A673 (cell line): ENCODE results near the gene ROBO3. TPM values are rescaled to one million over a fixed set of nuclear protein-coding genes. Genes with fewer than 3 reads are reported as not detected.

Experiments
- BruUV-seq: library from RNA; stranded (reverse); fragments of 400-500 nt; replicated peaks from 2 replicates; lab custom pipeline; 2021; lab: Mats Ljungman, UMichigan
- CTCF ChIA-PET: fragments of 300-600 bp; sonication (Branson Sonifier 250); formaldehyde crosslinking; loops from one replicate; lab custom pipeline; 2022; ENCODE audit warnings: antibody characterized with exemption; lab: Charles Lee
- POLR2A ChIA-PET: fragments of 300-600 bp; sonication (Branson Sonifier 250); formaldehyde crosslinking; loops from one replicate; lab custom pipeline; 2022; ENCODE audit warnings: antibody characterized with exemption; ENCODE audit not compliant: low non-redundant PET; lab: Charles Lee
- DNase-seq: peaks from one replicate; pipeline ENCODE4 v3.0.0-alpha.2; 2015; ENCODE audit warnings: low spot score
- H3K27ac ChIP-seq: fragments of 200-600 bp; sonication (generic); 2 replicates; pipeline ENCODE4 v1.5.1; 2016; ENCODE audit warnings: mixed run types, low read depth, mild to moderate bottlenecking, mixed read lengths, antibody characterized with exemption, low read length; ENCODE audit not compliant: poor library complexity, severe bottlenecking
- H3K27me3 ChIP-seq: fragments of 200-600 bp; sonication (generic); replicated peaks from 2 replicates; pipeline ENCODE4 v1.6.1; 2017; ENCODE audit warnings: mixed run types, low read depth, mild to moderate bottlenecking, mixed read lengths, antibody characterized with exemption, low read length; ENCODE audit not compliant: insufficient read depth, poor library complexity
- H3K36me3 ChIP-seq: fragments of 200-600 bp; sonication (generic); 2 replicates; pipeline ENCODE4 v1.6.1; 2016; ENCODE audit warnings: mixed run types, mild to moderate bottlenecking, mixed read lengths, antibody characterized with exemption, low read length; ENCODE audit not compliant: insufficient read depth, poor library complexity, severe bottlenecking
- H3K4me1 ChIP-seq: fragments of 200-600 bp; sonication (generic); 2 replicates; pipeline ENCODE4 v1.6.1; 2017; ENCODE audit warnings: mixed run types, mild to moderate bottlenecking, mixed read lengths, antibody characterized with exemption, low read length; ENCODE audit not compliant: insufficient read depth, poor library complexity, severe bottlenecking
- H3K4me3 ChIP-seq: fragments of 200-600 bp; sonication (generic); 2 replicates; pipeline ENCODE4 v1.5.1; 2016; ENCODE audit warnings: low read depth, mixed run types, mild to moderate bottlenecking, mixed read lengths, low read length; ENCODE audit not compliant: poor library complexity, severe bottlenecking
- H3K9me3 ChIP-seq: fragments of 200-600 bp; sonication (generic); 2 replicates; pipeline ENCODE4 v1.6.1; 2016; ENCODE audit warnings: mixed run types, low read depth, mild to moderate bottlenecking, mixed read lengths, antibody characterized with exemption, low read length; ENCODE audit not compliant: poor library complexity, severe bottlenecking
- EZH2 ChIP-seq: fragments of 200-600 bp; sonication (generic); IDR thresholded peaks from 2 replicates; pipeline ENCODE4 v1.6.1; 2017; ENCODE audit warnings: borderline replicate concordance, low read depth, mild to moderate bottlenecking, mixed read lengths, antibody characterized with exemption, low read length; ENCODE audit not compliant: poor library complexity, severe bottlenecking
- intact Hi-C: fragments of 100-400 bp; cut with micrococcal nuclease; formaldehyde crosslinking; loops from one replicate; pipeline ENCODE4 v1.10.0; 2022; ENCODE audit not compliant: unreplicated experiment
- total RNA-seq: library from RNA; stranded (reverse); gene quantifications from 2 replicates; pipeline ENCODE4 v1.2.3, GENCODE V29; 2021
- TF ChIP-seq, protein P1 (sequence below): fragments of 300-800, 200-600 bp; sonication (generic); conservative IDR thresholded peaks from 2 replicates; pipeline ENCODE4 v1.5.1; 2017; ENCODE audit warnings: low read depth, mild to moderate bottlenecking, antibody characterized with exemption, low read length, moderate library complexity, mixed read lengths

ROBO3 gene
- total RNA-seq, 1 experiment from 2014 or later = 2.3 TPM

DNA sequence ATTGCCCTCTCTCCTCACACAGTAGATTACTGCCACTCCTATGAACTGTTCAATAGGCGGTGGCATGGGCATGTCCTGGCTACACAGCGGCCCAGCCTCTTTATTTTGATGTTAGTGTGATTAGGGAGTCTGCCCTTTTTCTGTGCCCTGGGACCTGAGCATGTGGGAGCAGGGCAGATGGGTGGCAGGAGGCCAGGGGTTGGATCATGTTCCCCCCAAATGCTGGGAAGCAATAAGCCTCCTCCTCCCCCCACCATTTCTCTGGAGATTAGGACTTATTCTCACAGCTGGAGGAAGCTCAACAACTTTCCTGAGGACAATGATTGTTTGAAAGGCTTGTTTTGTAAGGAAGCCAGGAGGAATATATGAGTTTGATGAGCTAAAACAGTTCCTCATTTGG lies 54.7 kb downstream of the ROBO3 start:
- CTCF ChIA-PET = no interaction called here
- H3K9me3 ChIP-seq = no peaks in the 10 kb centered on the region
- H3K36me3 ChIP-seq = no peaks in the 10 kb centered on the region
- intact Hi-C loops = no loop called here
- POLR2A ChIA-PET = interaction anchor here (0.6 kb wide), 1 partner anchor 439 kb away, joined by 3 read pairs; no protein-coding TSS in a partner anchor
- TF ChIP-seq EZH2 = no peak
- TF ChIP-seq, protein P1, sequence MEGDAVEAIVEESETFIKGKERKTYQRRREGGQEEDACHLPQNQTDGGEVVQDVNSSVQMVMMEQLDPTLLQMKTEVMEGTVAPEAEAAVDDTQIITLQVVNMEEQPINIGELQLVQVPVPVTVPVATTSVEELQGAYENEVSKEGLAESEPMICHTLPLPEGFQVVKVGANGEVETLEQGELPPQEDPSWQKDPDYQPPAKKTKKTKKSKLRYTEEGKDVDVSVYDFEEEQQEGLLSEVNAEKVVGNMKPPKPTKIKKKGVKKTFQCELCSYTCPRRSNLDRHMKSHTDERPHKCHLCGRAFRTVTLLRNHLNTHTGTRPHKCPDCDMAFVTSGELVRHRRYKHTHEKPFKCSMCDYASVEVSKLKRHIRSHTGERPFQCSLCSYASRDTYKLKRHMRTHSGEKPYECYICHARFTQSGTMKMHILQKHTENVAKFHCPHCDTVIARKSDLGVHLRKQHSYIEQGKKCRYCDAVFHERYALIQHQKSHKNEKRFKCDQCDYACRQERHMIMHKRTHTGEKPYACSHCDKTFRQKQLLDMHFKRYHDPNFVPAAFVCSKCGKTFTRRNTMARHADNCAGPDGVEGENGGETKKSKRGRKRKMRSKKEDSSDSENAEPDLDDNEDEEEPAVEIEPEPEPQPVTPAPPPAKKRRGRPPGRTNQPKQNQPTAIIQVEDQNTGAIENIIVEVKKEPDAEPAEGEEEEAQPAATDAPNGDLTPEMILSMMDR = no peak
- no peak overlapping the region for H3K27ac ChIP-seq
- no peaks in the 10 kb centered on the region for H3K4me1 ChIP-seq
- no peak for DNase-seq
- H3K4me3 ChIP-seq = no peak overlapping the region
- no TSS peak for BruUV-seq
- H3K27me3 ChIP-seq = no peaks in the 10 kb centered on the region

DNA sequence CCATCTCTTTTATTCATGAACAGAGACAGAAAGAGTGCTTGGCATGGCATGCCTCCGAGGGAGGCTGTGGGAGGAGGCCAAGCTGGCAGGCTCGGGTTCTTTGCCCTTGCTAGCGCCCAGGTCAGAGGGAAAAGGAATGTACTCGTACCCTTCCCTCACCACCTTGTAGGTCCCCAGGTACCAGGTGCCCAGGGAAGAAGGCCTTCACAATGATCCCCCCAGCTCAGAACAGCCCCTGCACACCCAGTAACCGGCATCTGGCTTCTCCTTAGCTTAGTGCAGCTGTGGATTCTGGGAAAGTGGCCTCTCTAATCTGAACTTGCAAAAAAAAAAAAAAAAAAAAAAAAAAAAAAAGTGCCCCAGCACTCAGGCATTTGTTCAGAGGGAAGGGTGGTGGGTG lies 55.1 kb downstream of the ROBO3 start:
- Histone ChIP-seq H3K27ac (no peak overlapping the region), H3K9me3 (no peaks in the 10 kb centered on the region), H3K4me1 (no peaks in the 10 kb centered on the region), H3K27me3 (no peaks in the 10 kb centered on the region), H3K4me3 (no peak overlapping the region), H3K36me3 (no peaks in the 10 kb centered on the region)
- CTCF ChIA-PET = no interaction called here
- no TSS peak for BruUV-seq
- intact Hi-C loops = no loop called here
- TF ChIP-seq, protein P1 = no peak
- TF ChIP-seq EZH2 = no peak
- DNase-seq = no peak
- POLR2A ChIA-PET = interaction anchor here (0.6 kb wide), 1 partner anchor 439 kb away, joined by 3 read pairs; no protein-coding TSS in a partner anchor

- intact Hi-C loops = no loop called here
- H3K4me3 ChIP-seq = no peak overlapping the region
- POLR2A ChIA-PET = no interaction called here
- CTCF ChIA-PET = no interaction called here
- no peak for TF ChIP-seq EZH2
- TF ChIP-seq, protein P1 = no peak
- H3K27me3 ChIP-seq = no peaks in the 10 kb centered on the region
- no TSS peak for BruUV-seq
- peak; percentile 16 for DNase-seq
- H3K36me3 ChIP-seq = no peaks in the 10 kb centered on the region
- H3K4me1 ChIP-seq = no peaks in the 10 kb centered on the region
- no peaks in the 10 kb centered on the region for H3K9me3 ChIP-seq
- no peak overlapping the region for H3K27ac ChIP-seq
These were observed 55.8 kb downstream of the ROBO3 start for GRCh38 chr11:124920870-124921609.
